H1 (cell line): Measurements from ENCODE around the gene ZNF586. TPM values are rescaled to one million over a fixed set of nuclear protein-coding genes. Genes with fewer than 3 reads are reported as not detected.

Experiments
- CTCF ChIA-PET: fragments of 300-600 bp; sonication (Branson Sonifier 250); formaldehyde crosslinking; loops from one replicate; lab custom pipeline; 2021; ENCODE audit not compliant: partially characterized antibody; lab: Charles Lee
- POLR2A ChIA-PET: fragments of 300-600 bp; sonication (Branson Sonifier 250); formaldehyde crosslinking; loops from one replicate; lab custom pipeline; 2021; ENCODE audit warnings: inconsistent platforms; ENCODE audit not compliant: partially characterized antibody; lab: Charles Lee
- DNase-seq, 2 experiments: peaks; one replicate each; pipeline versions ENCODE4 v3.0.0 to v3.0.0-alpha.2; 2010 to 2022; ENCODE audit warnings: low spot score in 2 of 2, low read depth in 1 of 2, mixed read lengths in 1 of 2
- FAIRE-seq: peaks from 2 replicates; lab custom pipeline; 2011; peaks lifted over from hg19 to GRCh38; lab: Jason Lieb, UNC
- H2AFZ ChIP-seq: 2 replicates; pipeline ENCODE4 v1.8.1; 2012; ENCODE audit warnings: low read length, inconsistent platforms
- H2AK5ac ChIP-seq: 2 replicates; pipeline ENCODE4 v1.6.1; 2013; ENCODE audit warnings: low read depth, low read length
- H2BK120ac ChIP-seq: replicated peaks from 2 replicates; pipeline ENCODE3; 2013; ENCODE audit warnings: low read depth, low read length, inconsistent platforms
- H2BK12ac ChIP-seq: 2 replicates; pipeline ENCODE4 v1.6.1; 2013; ENCODE audit warnings: low read depth, low read length
- H2BK15ac ChIP-seq: 2 replicates; pipeline ENCODE4 v1.6.1; 2013; ENCODE audit warnings: low read length
- H2BK20ac ChIP-seq: 2 replicates; pipeline ENCODE4 v1.6.1; 2013; ENCODE audit warnings: low read length
- H2BK5ac ChIP-seq: 2 replicates; pipeline ENCODE4 v1.6.1; 2013; ENCODE audit warnings: low read depth, low read length
- H3K14ac ChIP-seq: 2 replicates; pipeline ENCODE4 v1.6.1; 2013; ENCODE audit warnings: inconsistent platforms; ENCODE audit not compliant: insufficient read length
- H3K18ac ChIP-seq: 2 replicates; pipeline ENCODE4 v1.6.1; 2013; ENCODE audit warnings: low read length; ENCODE audit errors: extremely low read depth
- H3K23ac ChIP-seq: 2 replicates; pipeline ENCODE4 v1.6.1; 2013; ENCODE audit warnings: inconsistent platforms; ENCODE audit not compliant: insufficient read length
- H3K23me2 ChIP-seq: 2 replicates; pipeline ENCODE4 v1.6.1; 2013; ENCODE audit warnings: low read depth, low read length
- H3K27ac ChIP-seq: 2 replicates; pipeline ENCODE4 v1.6.1; 2011; ENCODE audit warnings: low read depth, low read length, inconsistent platforms
- H3K27me3 ChIP-seq, 4 experiments: replicated peaks in 1 of 4; 1 replicate in 1 of 4; 2 replicates in 3 of 4; pipeline versions ENCODE4 v1.6.1 to v1.8.1; 2011 to 2013; ENCODE audit warnings: low read length in 3 of 4, mild to moderate bottlenecking in 3 of 4, inconsistent platforms in 2 of 4, mixed read lengths in 2 of 4, moderate library complexity in 1 of 4; ENCODE audit not compliant: control insufficient read depth in 3 of 4, insufficient read depth in 3 of 4; ENCODE audit errors: extremely low read depth in 1 of 4
- H3K36me3 ChIP-seq, 4 experiments: 2 replicates each; pipeline versions ENCODE4 v1.6.1 to v1.8.1; 2011 to 2013; ENCODE audit warnings: mild to moderate bottlenecking in 4 of 4, low read length in 3 of 4, moderate library complexity in 2 of 4, control low read depth in 1 of 4, inconsistent platforms in 1 of 4; ENCODE audit not compliant: insufficient read depth in 4 of 4, control insufficient read depth in 2 of 4
- H3K4ac ChIP-seq: replicated peaks from 2 replicates; pipeline ENCODE3; 2013; ENCODE audit warnings: low read length, low read depth, mixed read lengths, inconsistent platforms; ENCODE audit not compliant: insufficient read length
- H3K4me1 ChIP-seq, 4 experiments: replicated peaks in 1 of 4; 1 replicate in 1 of 4; 2 replicates in 3 of 4; pipeline versions ENCODE4 v1.6.1 to v1.8.1; 2011 to 2013; ENCODE audit warnings: low read length in 3 of 4, inconsistent platforms in 2 of 4, mixed read lengths in 1 of 4; ENCODE audit not compliant: insufficient read depth in 4 of 4, control insufficient read depth in 3 of 4
- H3K4me2 ChIP-seq, 2 experiments: 2 replicates each; pipeline versions ENCODE4 v1.6.1 to v1.8.1; 2011 to 2013; ENCODE audit warnings: low read depth in 2 of 2, low read length in 2 of 2, control low read depth in 1 of 2, inconsistent platforms in 1 of 2, mild to moderate bottlenecking in 1 of 2; ENCODE audit not compliant: insufficient read depth in 1 of 2
- H3K4me3 ChIP-seq, 4 experiments: fragments of 200-600, 300-600 bp in 1 of 4; sonication (generic), shearing (Covaris generic), sonication (Bioruptor Twin) in 1 of 4; 2 replicates each; pipeline versions ENCODE4 v1.5.1 to v1.8.1; 2011 to 2016; ENCODE audit warnings: low read length in 4 of 4, low read depth in 3 of 4, control low read depth in 2 of 4, inconsistent platforms in 2 of 4, mild to moderate bottlenecking in 2 of 4, mixed read lengths in 1 of 4, moderate library complexity in 1 of 4; ENCODE audit not compliant: insufficient read depth in 2 of 4; ENCODE audit errors: extremely low read depth in 1 of 4
- H3K56ac ChIP-seq: replicated peaks from 2 replicates; pipeline ENCODE3; 2013; ENCODE audit warnings: low read depth, mild to moderate bottlenecking, mixed read lengths, low read length, inconsistent platforms; ENCODE audit not compliant: insufficient read length
- H3K79me1 ChIP-seq: 2 replicates; pipeline ENCODE4 v1.6.1; 2013; ENCODE audit warnings: low read depth, low read length, control low read depth
- H3K79me2 ChIP-seq, 2 experiments: 2 replicates each; pipeline versions ENCODE4 v1.6.1 to v1.8.1; 2012 to 2013; ENCODE audit warnings: low read length in 2 of 2, mild to moderate bottlenecking in 2 of 2, inconsistent platforms in 1 of 2; ENCODE audit not compliant: insufficient read depth in 2 of 2, control insufficient read depth in 1 of 2
- H3K9ac ChIP-seq, 4 experiments: replicated peaks in 1 of 4; 1 replicate in 1 of 4; 2 replicates in 3 of 4; pipeline versions ENCODE4 v1.6.1 to v1.8.1; 2011 to 2013; ENCODE audit warnings: low read depth in 3 of 4, low read length in 3 of 4, control low read depth in 2 of 4, mild to moderate bottlenecking in 2 of 4, moderate library complexity in 2 of 4, inconsistent platforms in 1 of 4; ENCODE audit errors: extremely low read depth in 1 of 4
- H3K9me3 ChIP-seq, 2 experiments: 2 replicates each; pipeline versions ENCODE4 v1.6.1 to v1.8.1; 2012 to 2013; ENCODE audit warnings: mild to moderate bottlenecking in 2 of 2, moderate library complexity in 2 of 2, control low read depth in 1 of 2, inconsistent platforms in 1 of 2, low read depth in 1 of 2, low read length in 1 of 2, mixed read lengths in 1 of 2; ENCODE audit not compliant: insufficient read depth in 2 of 2
- H4K20me1 ChIP-seq, 2 experiments: replicated peaks in 1 of 2; 2 replicates each; pipeline versions ENCODE3 to v1.8.1; 2011 to 2013; ENCODE audit warnings: inconsistent platforms in 2 of 2, low read length in 2 of 2, mild to moderate bottlenecking in 1 of 2; ENCODE audit not compliant: insufficient read depth in 2 of 2, control insufficient read depth in 1 of 2
- H4K5ac ChIP-seq: 2 replicates; pipeline ENCODE4 v1.6.1; 2013; ENCODE audit warnings: low read length, low read depth, mixed read lengths, inconsistent platforms; ENCODE audit not compliant: insufficient read length
- H4K8ac ChIP-seq: 2 replicates; pipeline ENCODE4 v1.8.0; 2013; ENCODE audit warnings: mild to moderate bottlenecking, moderate library complexity, low read length, inconsistent platforms; ENCODE audit not compliant: insufficient read depth; ENCODE audit errors: extremely low read depth
- H4K91ac ChIP-seq: replicated peaks from 2 replicates; pipeline ENCODE3; 2013; ENCODE audit warnings: low read length, mixed read lengths, inconsistent platforms; ENCODE audit not compliant: insufficient read length
- BRCA1 ChIP-seq: IDR thresholded peaks from 2 replicates; pipeline ENCODE4 v1.6.1; 2012; ENCODE audit warnings: low read depth, low read length, improper control_type of control experiment
- CBX8 ChIP-seq: fragments of 300-800, 300-1000 bp; sonication (generic); IDR thresholded peaks from 2 replicates; pipeline ENCODE4 v1.7.1; 2016; ENCODE audit warnings: low read depth, low read length, borderline replicate concordance
- CREB1 ChIP-seq: IDR thresholded peaks from 2 replicates; pipeline ENCODE4 v1.6.1; 2012; ENCODE audit warnings: inconsistent platforms
- CTBP2 ChIP-seq: IDR thresholded peaks from 2 replicates; pipeline ENCODE4 v1.7.0; 2011; ENCODE audit warnings: borderline replicate concordance, mild to moderate bottlenecking, moderate library complexity, mixed read lengths, low read length; ENCODE audit not compliant: insufficient read depth, insufficient read length
- FOSL1 ChIP-seq: IDR thresholded peaks from 2 replicates; pipeline ENCODE4 v1.6.1; 2011; ENCODE audit warnings: mild to moderate bottlenecking, low read depth, low read length, moderate library complexity; ENCODE audit not compliant: insufficient read depth
- GTF2F1 ChIP-seq: IDR thresholded peaks from 2 replicates; pipeline ENCODE4 v1.6.1; 2012; ENCODE audit warnings: low read depth, low read length, improper control_type of control experiment, borderline replicate concordance
- HDAC6 ChIP-seq: IDR thresholded peaks from one replicate; pipeline ENCODE4 v1.7.1; 2012; ENCODE audit warnings: low read depth, mild to moderate bottlenecking, inconsistent platforms, low read length, moderate library complexity
- KDM1A ChIP-seq: fragments of 200-600, 300-600 bp; sonication (generic); IDR thresholded peaks from 2 replicates; pipeline ENCODE4 v1.7.1; 2016; ENCODE audit warnings: mild to moderate bottlenecking, low read length, borderline replicate concordance
- MAFK ChIP-seq: IDR thresholded peaks from 2 replicates; pipeline ENCODE4 v1.6.1; 2012; ENCODE audit warnings: low read depth, mild to moderate bottlenecking, improper control_type of control experiment, low read length
- POU5F1 ChIP-seq: IDR thresholded peaks from 2 replicates; pipeline ENCODE4 v1.6.1; 2011; ENCODE audit warnings: low read depth, mild to moderate bottlenecking, low read length, moderate library complexity
- RBBP5 ChIP-seq: IDR thresholded peaks from 2 replicates; pipeline ENCODE4 v1.7.1; 2012; ENCODE audit warnings: low read depth, mild to moderate bottlenecking, inconsistent platforms, low read length, moderate library complexity, borderline replicate concordance
- TCF12 ChIP-seq: IDR thresholded peaks from 2 replicates; pipeline ENCODE4 v1.6.1; 2011; ENCODE audit warnings: low read depth, mild to moderate bottlenecking, low read length
- WGBS, 2 experiments: shearing (Covaris generic) in 1 of 2; methylation state at CpG; one replicate each; pipeline versions ENCODE4 v1.1.6 to v1.1.7; 2013 to 2015; ENCODE audit warnings: low lambda C conversion rate in 2 of 2, mixed read lengths in 2 of 2, inconsistent platforms in 1 of 2, low coverage in 1 of 2, missing lambda C conversion rate in 1 of 2; ENCODE audit not compliant: insufficient replicate concordance in 2 of 2, insufficient coverage in 1 of 2, insufficient read length in 1 of 2; ENCODE audit errors: extremely low coverage in 1 of 2, missing lambda C conversion rate in 1 of 2; 5-methylcytosine and 5-hydroxymethylcytosine counted together
- polyA plus RNA-seq, 7 experiments: library from polyadenylated mRNA; depleted of rRNA in 3 of 7; stranded (reverse) in 5 of 7; unstranded in 2 of 7; fragments of >200 nt in 5 of 7; fragments of 200-250 nt in 2 of 7; gene quantifications; 1 replicate in 5 of 7; 2 replicates in 1 of 7; 4 replicates in 1 of 7; pipeline versions ENCODE4 v1.2.1 to v1.2.3, GENCODE V29; 2011 to 2013; ENCODE audit warnings: missing spikeins in 2 of 7, mixed read lengths in 2 of 7
- total RNA-seq: library from RNA; stranded (reverse); fragmentation: NEBNext Ultra II Directional; extraction: Animal tissue kit (Norgen Biotek cat#: 25700); gene quantifications from 2 replicates; pipeline ENCODE4 v1.2.1, GENCODE V29; 2021

Gene ZNF586
- total and polyA plus RNA-seq, 2 of the 8 experiments (the other 6 are each of a cell fraction or from before 2014, with no cell fraction given), result 8.1 to 15.5 TPM

GRCh38 chr19:57829316-57829715, 59.8 kb downstream of the ZNF586 start:
- Histone ChIP-seq H3K9ac (no peak overlapping the region), H3K79me2 (peaks cover 19 to 64% of the 10 kb centered on the region in 2 experiments), H3K27me3 (no peaks in the 10 kb centered on the region), H3K56ac (no peak overlapping the region), H4K20me1 (peaks cover 0 to 3% of the 10 kb centered on the region in 2 experiments), H3K14ac (no peak overlapping the region), H3K27ac (no peak overlapping the region), H3K79me1 (peaks cover 5% of the 10 kb centered on the region), H2BK15ac (no peak overlapping the region), H3K4me2 (peak overlapping the region in 1 of 2 experiments; percentile 91; a peak in 1 of 4 replicates), H3K18ac (no peak overlapping the region), H3K23ac (no peak overlapping the region), H3K4ac (no peak overlapping the region), H3K4me1 (peaks cover 0 to 8% (median 5%) of the 10 kb centered on the region in 4 experiments; a peak in 4 of 7 replicates), H3K4me3 (no peak overlapping the region), H2AK5ac (no peak overlapping the region), H2AFZ (no peak overlapping the region), H4K8ac (peak overlapping the region; percentile 15; the same call in 1 of the 2 replicates), H2BK120ac (no peak overlapping the region), H3K23me2 (no peaks in the 10 kb centered on the region), H3K36me3 (no peaks in the 10 kb centered on the region; a peak in 2 of 8 replicates), H4K91ac (no peak overlapping the region), H2BK20ac (no peak overlapping the region), H2BK5ac (no peak overlapping the region), H3K9me3 (no peaks in the 10 kb centered on the region), H4K5ac (no peak overlapping the region), H2BK12ac (no peak overlapping the region; the same call in 1 of the 2 replicates)
- ChIA-PET POLR2A (interaction anchor here (0.6 to 5.1 kb wide), 16 partner anchors 10 to 246 kb away, joined by 3 to 52 read pairs (median 5); partner anchors contain the start of genes ZNF154, ZNF418, ZNF552 and ZNF586), CTCF (interaction anchor here (0.6 to 3.3 kb wide), 6 partner anchors 9 to 230 kb away, joined by 3 to 15 read pairs (median 4); partner anchors contain the start of gene ZNF776)
- DNase-seq (no peak), FAIRE-seq (no peak)
- TF ChIP-seq BRCA1 (no peak), CBX8 (no peak), TCF12 (no peak), POU5F1 (no peak), CTBP2 (no peak), GTF2F1 (no peak), KDM1A (no peak), FOSL1 (no peak), MAFK (no peak), HDAC6 (no peak), CREB1 (no peak), RBBP5 (no peak)
- WGBS, 2 experiments, result 86% methylated on average over 5 of the region's 5 CpGs; no CpG with 5 or more reads in 1 of the 2 experiments
